Testis (tissue), 2 donors: ENCODE results near the gene ARHGAP19.

ENCODE experiments used
- POLR2A ChIP-seq: fragments of 450-650 bp; IDR thresholded peaks from one replicate; pipeline ENCODE4 v1.6.1; 2017; ENCODE audit warnings: antibody characterized with exemption, mild to moderate bottlenecking, moderate library complexity
- TF ChIP-seq, protein P1 (sequence below), 3 experiments: fragments of 450-650 bp in 2 of 3; fragments of 200-600 bp in 1 of 3; sonication (generic) in 1 of 3; IDR thresholded peaks; one replicate each; pipeline ENCODE4 v1.5.1; 2016 to 2019; ENCODE audit warnings: antibody characterized with exemption in 3 of 3, mild to moderate bottlenecking in 2 of 3, moderate library complexity in 1 of 3

DNA sequence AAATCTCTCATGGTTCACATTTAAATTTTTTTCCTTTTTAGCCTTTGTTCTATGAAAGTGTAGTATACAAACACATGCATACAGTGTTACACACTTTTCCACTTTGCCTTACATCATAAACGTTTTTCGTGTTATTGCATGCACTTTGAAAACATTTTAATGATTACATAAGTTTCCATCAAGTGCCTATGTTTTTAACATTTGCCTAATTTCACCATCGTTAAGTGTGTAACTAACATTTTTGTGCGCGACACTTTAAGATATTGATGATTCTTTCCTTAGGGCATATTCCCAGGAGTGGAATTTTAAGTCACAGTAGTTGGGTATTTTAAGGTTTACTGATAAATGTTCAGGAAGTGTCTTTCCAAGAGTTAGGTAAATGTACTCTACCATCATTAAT is 43.6 kb upstream of the ARHGAP19 start:
- TF ChIP-seq, protein P1, sequence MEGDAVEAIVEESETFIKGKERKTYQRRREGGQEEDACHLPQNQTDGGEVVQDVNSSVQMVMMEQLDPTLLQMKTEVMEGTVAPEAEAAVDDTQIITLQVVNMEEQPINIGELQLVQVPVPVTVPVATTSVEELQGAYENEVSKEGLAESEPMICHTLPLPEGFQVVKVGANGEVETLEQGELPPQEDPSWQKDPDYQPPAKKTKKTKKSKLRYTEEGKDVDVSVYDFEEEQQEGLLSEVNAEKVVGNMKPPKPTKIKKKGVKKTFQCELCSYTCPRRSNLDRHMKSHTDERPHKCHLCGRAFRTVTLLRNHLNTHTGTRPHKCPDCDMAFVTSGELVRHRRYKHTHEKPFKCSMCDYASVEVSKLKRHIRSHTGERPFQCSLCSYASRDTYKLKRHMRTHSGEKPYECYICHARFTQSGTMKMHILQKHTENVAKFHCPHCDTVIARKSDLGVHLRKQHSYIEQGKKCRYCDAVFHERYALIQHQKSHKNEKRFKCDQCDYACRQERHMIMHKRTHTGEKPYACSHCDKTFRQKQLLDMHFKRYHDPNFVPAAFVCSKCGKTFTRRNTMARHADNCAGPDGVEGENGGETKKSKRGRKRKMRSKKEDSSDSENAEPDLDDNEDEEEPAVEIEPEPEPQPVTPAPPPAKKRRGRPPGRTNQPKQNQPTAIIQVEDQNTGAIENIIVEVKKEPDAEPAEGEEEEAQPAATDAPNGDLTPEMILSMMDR (IDR thresholded peaks at IDR 0.05): no peak
- no peak for TF ChIP-seq POLR2A
